CMK (cell line): ENCODE data around the gene SKI.

Experiments used
- DNase-seq: peaks from one replicate; pipeline ENCODE4 v3.0.0-alpha.2; 2010; ENCODE audit warnings: low read depth

SKI gene

DNA sequence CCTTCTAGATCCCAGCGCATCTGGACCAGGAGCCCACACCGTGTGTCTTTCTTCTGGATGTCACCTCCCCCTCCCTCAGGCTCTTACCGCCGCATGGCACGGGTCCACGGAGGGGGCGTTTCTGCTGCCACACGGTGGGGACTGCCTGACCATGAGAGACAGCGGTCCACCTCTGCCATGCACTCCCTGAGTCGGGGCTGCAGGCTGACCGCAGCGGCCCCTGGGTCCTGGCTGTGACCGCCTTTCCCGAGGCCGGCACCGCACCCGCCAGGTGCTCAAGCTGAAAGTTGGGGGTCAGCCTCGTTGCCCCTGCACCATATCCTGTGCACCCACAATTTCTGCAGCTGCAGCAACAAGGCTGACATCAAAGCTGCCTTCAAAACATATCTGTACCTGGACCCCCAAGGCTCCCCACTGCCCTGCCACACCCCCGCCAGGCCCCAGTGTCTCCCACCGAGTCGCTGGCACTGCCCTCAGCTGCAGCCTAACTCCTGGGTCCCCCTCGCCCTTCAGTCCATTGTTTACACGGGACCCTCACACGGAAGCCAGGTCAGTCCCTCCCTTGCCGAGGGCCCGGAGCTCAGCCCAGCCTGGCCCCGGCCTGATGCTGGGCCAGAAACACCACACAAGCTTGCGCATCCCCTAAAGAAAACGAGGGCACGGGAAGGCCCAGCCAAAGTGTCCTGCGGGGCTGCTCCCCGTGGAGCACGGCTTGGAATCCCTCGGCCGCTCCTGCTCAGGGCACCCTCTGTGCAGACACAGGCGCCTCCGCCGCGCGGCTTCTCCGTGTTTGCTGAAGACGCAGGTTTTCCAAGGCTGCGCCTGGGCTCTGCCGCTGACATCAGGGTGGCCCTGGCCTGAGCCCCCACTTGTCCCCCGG is 111.3 kb downstream of the SKI start:
- DNase-seq, result no peak

DNA sequence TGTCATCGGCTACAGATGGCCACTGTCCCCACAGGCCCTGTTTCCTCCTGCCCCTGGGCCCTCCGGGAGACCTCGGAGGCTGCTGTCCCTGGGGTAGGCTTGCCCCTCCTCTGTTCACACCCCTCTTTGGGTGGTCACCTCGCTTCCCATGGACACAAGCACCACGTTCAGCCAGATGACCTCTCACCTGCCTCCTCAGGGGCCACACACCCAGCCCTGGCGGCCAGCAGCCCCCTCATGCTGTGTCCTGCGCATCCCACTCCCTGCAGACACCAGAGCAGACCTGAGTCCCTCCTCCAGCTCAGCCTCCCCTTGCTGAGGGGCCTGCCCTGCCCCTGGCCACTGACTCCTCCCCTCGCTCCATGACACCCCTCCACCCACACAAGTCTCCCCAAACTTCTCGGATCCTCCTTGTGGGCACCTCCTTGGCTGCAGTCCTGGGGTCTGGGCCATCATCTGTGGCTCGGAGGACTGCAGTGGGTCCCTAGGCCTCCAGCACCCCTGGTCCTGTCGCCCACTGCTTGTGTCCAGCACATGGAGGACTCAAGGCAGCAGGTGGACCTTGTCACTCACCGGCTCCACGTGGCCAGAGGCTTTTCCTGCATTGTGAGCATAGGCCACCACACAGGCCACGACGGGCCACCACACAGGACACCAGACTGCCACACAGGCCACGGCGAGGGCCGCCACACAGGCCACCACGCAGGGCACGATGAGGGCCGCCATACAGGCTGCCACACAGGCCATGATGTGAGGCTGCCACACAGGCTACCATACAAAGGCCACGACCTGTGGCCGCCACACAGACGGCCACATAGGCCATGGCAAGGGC is 112.2 kb downstream of the SKI start:
- DNase-seq, result no peak

DNA sequence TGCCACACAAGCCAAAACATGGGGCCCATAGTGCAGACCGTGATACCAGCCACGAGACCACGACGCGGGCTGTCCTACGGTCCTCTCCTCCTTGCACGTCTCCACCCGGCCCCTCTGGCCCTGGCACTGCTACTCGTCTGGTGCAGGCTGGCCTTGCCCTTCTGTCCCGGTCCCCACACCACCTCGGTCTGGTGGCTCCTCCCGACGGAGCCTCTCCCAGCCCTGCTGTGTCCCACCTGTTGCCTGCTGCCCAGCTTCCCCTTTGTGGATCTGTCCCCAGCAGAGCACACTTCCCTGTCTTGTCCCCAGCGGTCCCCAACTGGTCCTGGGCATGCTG is 112.8 kb downstream of the SKI start:
- DNase-seq, result no peak

GRCh38 chr1:2341706-2342383 is 113.7 kb downstream of the SKI start:
- no peak for DNase-seq

DNA sequence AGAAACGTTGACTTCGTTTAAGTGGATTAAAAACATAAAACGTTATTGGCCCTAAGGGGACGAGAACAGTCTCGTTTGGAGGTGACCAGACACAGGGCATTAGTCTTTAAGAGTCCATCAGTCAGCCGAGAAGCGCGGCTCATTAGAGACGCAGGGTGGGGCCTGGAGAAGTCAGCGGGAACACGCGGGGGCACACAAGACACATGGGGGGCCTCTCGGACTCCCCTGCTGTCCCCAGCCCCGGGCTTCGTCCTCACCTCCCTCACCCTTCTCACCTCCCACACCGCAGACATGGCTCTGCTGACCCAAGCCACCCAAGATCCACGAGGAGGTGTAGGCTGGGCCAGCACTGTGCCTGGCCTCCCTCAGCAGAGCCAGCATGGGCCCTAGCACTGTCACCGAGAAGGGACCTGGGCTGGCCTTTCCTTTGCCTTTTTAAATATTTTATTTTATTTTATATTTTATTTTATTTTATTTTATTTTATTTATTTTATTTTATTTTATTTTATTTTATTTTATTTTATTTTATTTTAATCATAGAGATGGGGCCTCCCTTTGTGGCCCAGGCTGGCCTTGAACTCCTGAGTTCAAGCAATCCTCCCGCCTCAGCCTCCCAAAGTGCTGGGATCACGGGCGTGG is 114.4 kb downstream of the SKI start:
- no peak for DNase-seq

- no peak for DNase-seq
Observed at GRCh38 chr1:2343023-2343935, 115.2 kb downstream of the SKI start.

GRCh38 chr1:2344121-2344681 is 116.1 kb downstream of the SKI start:
- no peak for DNase-seq

- no peak for DNase-seq
Observed at GRCh38 chr1:2344744-2345296, 116.7 kb downstream of the SKI start.

DNA sequence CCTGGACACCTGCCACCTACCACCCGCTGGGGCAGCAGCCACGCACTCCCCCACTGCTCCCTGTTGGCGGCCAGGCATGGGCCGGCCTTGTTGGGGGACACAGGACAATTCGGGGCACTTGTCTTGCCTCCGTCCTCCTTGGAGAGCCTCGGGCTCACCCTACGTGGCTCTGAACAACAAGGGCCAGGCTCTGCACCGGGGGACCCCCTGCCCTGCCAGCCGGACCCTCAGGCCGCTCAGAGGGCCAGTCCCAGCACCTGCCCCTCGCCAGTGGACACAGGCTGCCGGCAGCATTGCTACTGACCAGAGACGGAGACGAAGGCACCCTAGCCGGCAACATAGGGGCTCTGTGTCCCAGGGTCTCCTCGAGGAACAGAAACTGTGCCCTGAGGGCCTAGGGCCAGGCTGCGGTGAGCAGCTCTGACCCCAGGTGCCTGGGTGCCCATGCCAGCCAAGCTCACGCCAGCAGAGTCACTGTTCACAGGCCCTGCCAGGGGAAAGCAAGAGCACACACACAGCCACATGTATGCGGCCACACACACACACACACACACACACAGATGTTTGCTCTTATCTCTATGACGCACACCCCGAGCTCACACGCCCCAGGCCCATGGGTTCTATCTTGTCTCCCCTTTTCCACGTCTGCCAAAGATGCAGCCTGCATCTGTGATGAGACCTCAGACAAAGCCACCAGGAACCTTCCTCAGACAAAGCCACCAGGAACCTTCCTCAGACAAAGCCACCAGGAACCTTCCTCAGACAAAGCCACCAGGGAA is 117.4 kb downstream of the SKI start:
- DNase-seq, result peak; percentile 96

DNA sequence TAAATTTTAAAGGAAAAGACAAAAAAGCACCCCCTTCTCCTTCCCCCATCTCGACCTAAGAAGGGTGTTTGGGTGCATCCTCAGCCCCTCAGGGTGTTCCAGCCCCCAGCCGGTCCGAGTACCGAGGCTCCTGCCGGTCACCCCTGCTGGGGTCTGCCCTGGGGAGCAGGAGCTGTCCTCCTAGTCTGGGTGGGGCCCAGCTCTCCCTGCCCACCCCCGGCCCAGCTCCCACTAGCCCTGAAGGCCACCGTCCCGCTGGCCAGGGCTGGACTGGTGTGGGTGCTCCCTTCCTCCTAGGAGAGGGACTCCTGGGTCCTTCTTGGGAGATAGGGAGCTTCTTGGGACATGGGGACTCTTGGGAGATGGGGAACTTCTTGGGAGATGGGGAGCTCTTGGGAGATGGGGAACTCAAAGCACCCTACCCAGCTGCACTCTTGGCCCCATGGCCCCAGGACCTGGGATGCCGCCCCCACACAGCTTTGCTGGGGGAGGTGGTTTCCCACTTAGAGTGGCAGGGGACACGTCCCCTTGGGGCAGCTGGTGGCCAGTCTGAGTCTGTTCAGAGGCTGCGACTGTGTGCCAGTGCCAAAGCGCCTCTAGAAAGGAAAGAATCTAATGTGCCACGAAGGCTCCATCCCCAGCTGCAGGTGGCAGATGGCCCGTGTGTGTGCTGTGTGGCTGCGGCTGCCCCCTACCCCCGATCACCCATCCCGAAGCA is 118.7 kb downstream of the SKI start:
- no peak for DNase-seq

GRCh38 chr1:2347409-2347785 is 119.3 kb downstream of the SKI start:
- DNase-seq, result no peak

GRCh38 chr1:2347896-2348295 is 119.8 kb downstream of the SKI start:
- DNase-seq, result no peak

DNA sequence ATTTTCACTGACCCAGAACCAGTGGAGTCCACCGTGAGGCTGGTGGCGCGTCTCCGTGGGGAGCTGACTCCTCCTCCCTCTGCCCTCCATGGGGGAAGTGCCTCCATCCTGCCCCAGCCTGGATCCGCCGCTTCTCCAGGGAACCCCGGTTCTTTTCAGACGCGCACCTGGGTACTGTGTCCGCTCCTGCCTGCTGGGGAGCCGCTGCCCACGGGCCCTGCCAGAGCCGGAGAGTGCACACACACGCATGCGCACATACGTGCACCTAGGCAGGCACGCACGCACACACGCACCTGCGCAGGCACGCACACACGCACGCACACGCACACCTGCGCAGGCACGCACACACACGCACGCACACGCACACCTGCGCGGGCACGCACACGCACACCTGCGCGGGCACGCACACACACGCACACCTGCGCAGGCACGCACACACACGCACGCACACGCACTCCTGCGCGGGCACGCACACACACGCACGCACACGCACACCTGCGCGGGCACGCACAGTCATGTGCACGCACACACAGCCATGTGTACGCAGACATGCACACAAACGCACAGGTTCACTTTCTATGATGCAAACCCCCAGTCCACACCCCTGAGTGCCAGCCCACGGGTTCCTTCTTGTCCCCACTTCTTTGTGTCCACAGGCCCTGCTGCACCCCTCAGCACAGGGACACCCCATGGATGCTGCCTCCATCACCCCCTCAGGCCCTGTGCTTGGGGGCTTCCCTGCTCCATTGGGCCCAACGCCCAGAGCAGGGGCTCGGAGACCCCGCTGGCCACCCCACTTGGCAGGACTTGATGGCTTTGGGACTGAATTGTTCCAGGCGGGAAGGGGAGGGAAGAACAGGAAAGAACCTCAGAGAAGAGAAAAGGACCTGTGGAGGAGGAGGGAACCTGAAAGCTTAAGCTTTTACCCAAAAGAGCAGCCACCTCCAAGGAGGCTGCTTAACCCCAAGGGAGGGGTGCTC is 120.5 kb downstream of the SKI start:
- no peak for DNase-seq

- no peak for DNase-seq
Observed at GRCh38 chr1:2349806-2350205, 121.7 kb downstream of the SKI start.

DNA sequence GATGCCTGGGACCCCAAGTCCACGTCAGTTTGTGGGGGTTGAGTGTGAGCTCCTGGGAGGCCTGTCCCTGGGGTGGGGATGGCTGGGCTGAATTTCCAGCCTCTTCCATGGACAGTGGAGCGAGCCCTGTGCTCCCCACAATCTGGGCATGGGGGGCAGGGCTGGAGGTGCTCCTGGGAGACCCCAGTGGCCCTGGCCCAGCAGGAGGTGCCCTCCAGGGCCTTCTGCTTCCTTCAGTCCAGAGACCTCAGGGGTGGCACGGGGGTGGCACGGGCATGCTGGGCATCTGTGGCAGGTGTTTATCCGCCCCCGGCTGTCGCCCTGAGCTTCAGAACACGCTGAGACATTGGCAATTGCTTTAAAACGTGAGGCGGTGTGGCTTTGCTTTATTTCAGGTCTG is 122.4 kb downstream of the SKI start:
- DNase-seq, result no peak

DNA sequence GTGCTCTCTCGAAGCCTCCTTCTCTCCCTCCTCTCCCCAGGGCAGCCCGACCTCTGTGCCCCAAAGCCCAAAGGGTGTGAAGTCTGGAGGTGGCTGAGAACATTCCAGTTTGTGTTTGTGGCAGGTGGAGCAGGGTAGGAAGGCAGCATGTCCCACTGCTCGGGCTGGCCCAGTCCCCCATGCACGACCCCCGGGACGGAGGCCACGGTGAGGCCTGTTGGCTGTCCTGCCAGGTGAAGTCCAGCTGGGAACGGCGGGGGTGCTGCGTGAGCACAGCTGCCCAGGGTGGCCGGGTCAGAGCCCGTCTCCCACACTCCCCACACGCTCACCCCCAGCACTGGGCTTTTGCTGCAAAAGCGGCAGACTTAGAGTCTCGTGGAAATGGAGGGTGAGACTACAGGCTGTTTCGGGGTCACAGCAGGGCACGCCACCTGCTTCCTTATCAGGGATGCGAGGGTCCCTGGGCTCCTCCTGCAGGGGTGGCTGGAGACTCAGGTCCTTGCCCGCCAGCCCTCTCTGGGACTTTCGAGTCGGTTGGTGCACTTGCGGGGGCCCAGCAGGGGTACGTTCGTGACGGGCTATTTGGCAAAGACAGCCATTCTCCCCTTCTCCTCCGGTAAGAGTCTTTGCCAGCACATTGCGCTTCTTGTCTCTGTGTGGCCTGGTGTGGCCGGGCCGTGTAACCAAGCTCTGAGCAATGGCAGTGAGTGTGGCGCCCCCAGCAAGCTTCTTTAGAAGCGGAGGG is 123.0 kb downstream of the SKI start:
- DNase-seq, result no peak

GRCh38 chr1:2351723-2352122 is 123.6 kb downstream of the SKI start:
- no peak for DNase-seq
